HEK293 (cell line): Measurements from ENCODE around the gene IFI44L.

ENCODE experiments used
- CTCF ChIA-PET: fragments of 350-600 bp; formaldehyde crosslinking; extraction: SDS; loops from one replicate; lab custom pipeline; 2021; ENCODE audit warnings: antibody characterized with exemption; lab: Yijun Ruan, JAX
- POLR2A ChIA-PET: fragments of 300-600 bp; formaldehyde crosslinking; extraction: SDS; loops from one replicate; lab custom pipeline; 2020; ENCODE audit warnings: antibody characterized with exemption, inconsistent platforms; lab: Yijun Ruan, JAX
- H3K27ac ChIP-seq: fragments of 200-500 bp; sonication (Bioruptor generic); 2 replicates; pipeline ENCODE4 v1.5.1; 2014; ENCODE audit warnings: low read depth, low read length, control low read depth, inconsistent platforms; ENCODE audit errors: extremely low read depth
- H3K36me3 ChIP-seq, 2 experiments: fragments of 200-500 bp in 1 of 2; sonication (Bioruptor generic) in 1 of 2; 1 replicate in 1 of 2; 2 replicates in 1 of 2; pipeline ENCODE4 v1.5.1; 2014 to 2017; ENCODE audit warnings: inconsistent platforms in 2 of 2, low read length in 2 of 2; ENCODE audit not compliant: control insufficient read depth in 2 of 2, insufficient read depth in 1 of 2
- H3K4me1 ChIP-seq: fragments of 200-500 bp; sonication (Bioruptor generic); 2 replicates; pipeline ENCODE4 v1.5.1; 2014; ENCODE audit warnings: mild to moderate bottlenecking, low read length, inconsistent platforms; ENCODE audit not compliant: control insufficient read depth, insufficient read depth
- H3K4me3 ChIP-seq: 2 replicates; pipeline ENCODE4 v1.5.1; 2011; ENCODE audit warnings: low read depth, mild to moderate bottlenecking, control low read depth, low read length, moderate library complexity
- H3K9me3 ChIP-seq: fragments of 200-500 bp; sonication (Bioruptor generic); 2 replicates; pipeline ENCODE4 v1.5.1; 2014; ENCODE audit warnings: low read depth, low read length, inconsistent platforms; ENCODE audit not compliant: control insufficient read depth, insufficient read depth
- BCL6B ChIP-seq: fragments of 450-650 bp; formaldehyde crosslinking; IDR thresholded peaks from 2 replicates; pipeline ENCODE4 v1.5.1; 2017; ENCODE audit warnings: missing biosample characterization, missing genetic modification characterization
- HOXA7 ChIP-seq: sonication (generic); formaldehyde crosslinking; IDR thresholded peaks from 2 replicates; pipeline ENCODE4 v1.8.1; 2022; ENCODE audit warnings: missing genetic modification reagents, borderline replicate concordance
- KLF10 ChIP-seq: fragments of 450-650 bp; IDR thresholded peaks from 2 replicates; pipeline ENCODE4 v1.5.1; 2018; ENCODE audit warnings: missing biosample characterization, mild to moderate bottlenecking, missing genetic modification characterization
- KLF8 ChIP-seq: fragments of 450-650 bp; formaldehyde crosslinking; IDR thresholded peaks from 2 replicates; pipeline ENCODE4 v1.5.1; 2016; ENCODE audit warnings: missing biosample characterization, missing genetic modification characterization
- MEIS1 ChIP-seq: sonication (generic); formaldehyde crosslinking; IDR thresholded peaks from 2 replicates; pipeline ENCODE4 v1.8.1; 2022; ENCODE audit warnings: missing genetic modification reagents, mild to moderate bottlenecking, borderline replicate concordance
- SP7 ChIP-seq: fragments of 450-650 bp; formaldehyde crosslinking; IDR thresholded peaks from 2 replicates; pipeline ENCODE4 v1.5.1; 2016; ENCODE audit warnings: missing biosample characterization, missing genetic modification characterization
- TRIM28 ChIP-seq: IDR thresholded peaks from 2 replicates; pipeline ENCODE4 v1.6.1; 2011; ENCODE audit warnings: low read length, control low read depth, borderline replicate concordance
- ZBTB17 ChIP-seq: fragments of 450-650 bp; formaldehyde crosslinking; IDR thresholded peaks from 2 replicates; pipeline ENCODE4 v1.5.1; 2016; ENCODE audit warnings: missing biosample characterization, missing genetic modification characterization
- ZFP3 ChIP-seq: fragments of 450-650 bp; formaldehyde crosslinking; IDR thresholded peaks from 2 replicates; pipeline ENCODE4 v1.5.1; 2016; ENCODE audit warnings: low read depth, missing biosample characterization, missing genetic modification characterization
- ZFP37 ChIP-seq: fragments of 450-650 bp; formaldehyde crosslinking; IDR thresholded peaks from 2 replicates; pipeline ENCODE4 v1.5.1; 2016; ENCODE audit warnings: missing biosample characterization, missing genetic modification characterization
- ZFP69B ChIP-seq: fragments of 450-650 bp; formaldehyde crosslinking; IDR thresholded peaks from 2 replicates; pipeline ENCODE4 v1.5.1; 2016; ENCODE audit warnings: missing biosample characterization, missing genetic modification characterization
- ZNF16 ChIP-seq: fragments of 450-650 bp; formaldehyde crosslinking; IDR thresholded peaks from 2 replicates; pipeline ENCODE4 v1.5.1; 2016; ENCODE audit warnings: low read depth, missing biosample characterization, missing genetic modification characterization
- ZNF174 ChIP-seq: fragments of 450-650 bp; formaldehyde crosslinking; IDR thresholded peaks from 2 replicates; pipeline ENCODE4 v1.5.0; 2017; ENCODE audit warnings: missing biosample characterization, mild to moderate bottlenecking, missing genetic modification characterization
- ZNF221 ChIP-seq: fragments of 450-650 bp; formaldehyde crosslinking; IDR thresholded peaks from 2 replicates; pipeline ENCODE4 v1.5.1; 2017; ENCODE audit warnings: missing biosample characterization, missing genetic modification characterization, borderline replicate concordance
- ZNF248 ChIP-seq: fragments of 450-650 bp; formaldehyde crosslinking; IDR thresholded peaks from 2 replicates; pipeline ENCODE4 v1.5.1; 2017; ENCODE audit warnings: missing biosample characterization, missing genetic modification characterization
- ZNF362 ChIP-seq: fragments of 450-650 bp; formaldehyde crosslinking; IDR thresholded peaks from 2 replicates; pipeline ENCODE4 v1.5.1; 2016; ENCODE audit warnings: missing biosample characterization, missing genetic modification characterization
- ZNF366 ChIP-seq: fragments of 450-650 bp; formaldehyde crosslinking; conservative IDR thresholded peaks from 2 replicates; pipeline ENCODE4 v1.5.1; 2016; ENCODE audit warnings: missing biosample characterization, missing genetic modification characterization
- ZNF416 ChIP-seq: fragments of 450-650 bp; formaldehyde crosslinking; IDR thresholded peaks from 2 replicates; pipeline ENCODE4 v1.5.1; 2016; ENCODE audit warnings: missing biosample characterization, missing genetic modification characterization
- ZNF423 ChIP-seq: fragments of 450-650 bp; formaldehyde crosslinking; IDR thresholded peaks from 2 replicates; pipeline ENCODE4 v1.5.1; 2016; ENCODE audit warnings: missing biosample characterization, missing genetic modification characterization
- ZNF513 ChIP-seq: fragments of 450-650 bp; IDR thresholded peaks from 2 replicates; pipeline ENCODE4 v1.5.1; 2018; ENCODE audit warnings: missing biosample characterization, missing genetic modification characterization
- ZNF521 ChIP-seq: fragments of 450-650 bp; formaldehyde crosslinking; IDR thresholded peaks from 2 replicates; pipeline ENCODE4 v1.5.1; 2017; ENCODE audit warnings: missing biosample characterization, mild to moderate bottlenecking, missing genetic modification characterization
- ZNF530 ChIP-seq: fragments of 450-650 bp; formaldehyde crosslinking; IDR thresholded peaks from 2 replicates; pipeline ENCODE4 v1.5.1; 2016; ENCODE audit warnings: low read depth, missing biosample characterization, missing genetic modification characterization
- ZNF560 ChIP-seq: fragments of 450-650 bp; formaldehyde crosslinking; IDR thresholded peaks from 2 replicates; pipeline ENCODE4 v1.5.1; 2017; ENCODE audit warnings: missing biosample characterization, missing genetic modification characterization, borderline replicate concordance
- ZNF571 ChIP-seq: fragments of 450-650 bp; formaldehyde crosslinking; IDR thresholded peaks from 2 replicates; pipeline ENCODE4 v1.5.0; 2017; ENCODE audit warnings: missing biosample characterization, missing genetic modification characterization
- ZNF623 ChIP-seq: fragments of 450-650 bp; formaldehyde crosslinking; IDR thresholded peaks from 2 replicates; pipeline ENCODE4 v1.5.1; 2016; ENCODE audit warnings: missing biosample characterization, missing genetic modification characterization
- ZNF660 ChIP-seq: fragments of 450-650 bp; IDR thresholded peaks from 2 replicates; pipeline ENCODE4 v1.5.1; 2018; ENCODE audit warnings: missing biosample characterization, mild to moderate bottlenecking, missing genetic modification characterization
- ZNF777 ChIP-seq: fragments of 450-650 bp; formaldehyde crosslinking; IDR thresholded peaks from 2 replicates; pipeline ENCODE4 v1.5.1; 2017; ENCODE audit warnings: missing biosample characterization, missing genetic modification characterization, borderline replicate concordance
- ZNF792 ChIP-seq: fragments of 450-650 bp; formaldehyde crosslinking; IDR thresholded peaks from 2 replicates; pipeline ENCODE4 v1.5.1; 2016; ENCODE audit warnings: missing biosample characterization, missing genetic modification characterization
- ZNF830 ChIP-seq: fragments of 450-650 bp; IDR thresholded peaks from 2 replicates; pipeline ENCODE4 v1.5.0; 2018; ENCODE audit warnings: missing biosample characterization, missing genetic modification characterization, low read depth, mild to moderate bottlenecking, moderate library complexity
- ZNF837 ChIP-seq: fragments of 450-650 bp; formaldehyde crosslinking; IDR thresholded peaks from 2 replicates; pipeline ENCODE4 v1.5.1; 2016; ENCODE audit warnings: missing biosample characterization, missing genetic modification characterization
- ZSCAN16 ChIP-seq: fragments of 450-650 bp; formaldehyde crosslinking; IDR thresholded peaks from 2 replicates; pipeline ENCODE4 v1.5.1; 2016; ENCODE audit warnings: missing biosample characterization, missing genetic modification characterization
- ZSCAN23 ChIP-seq: fragments of 450-650 bp; formaldehyde crosslinking; IDR thresholded peaks from 2 replicates; pipeline ENCODE4 v1.5.1; 2016; ENCODE audit warnings: missing biosample characterization, missing genetic modification characterization
- ZSCAN30 ChIP-seq: fragments of 450-650 bp; IDR thresholded peaks from 2 replicates; pipeline ENCODE4 v1.5.1; 2018; ENCODE audit warnings: missing biosample characterization, mild to moderate bottlenecking, missing genetic modification characterization, moderate library complexity

IFI44L gene

GRCh38 chr1:78652019-78652560 is 31.8 kb downstream of the IFI44L start:
- CTCF ChIA-PET: interaction anchor here (0.6 kb wide), 1 partner anchor 22 kb away, joined by 4 read pairs; no protein-coding TSS in a partner anchor

GRCh38 chr1:78658901-78659300 is 38.7 kb downstream of the IFI44L start:
- H3K27ac ChIP-seq: no peak overlapping the region
- H3K4me3 ChIP-seq: no peak overlapping the region
- no peaks in the 10 kb centered on the region for H3K9me3 ChIP-seq
- ChIA-PET CTCF (no interaction called here), POLR2A (no interaction called here)
- H3K36me3 ChIP-seq: no peaks in the 10 kb centered on the region
- no peaks in the 10 kb centered on the region for H3K4me1 ChIP-seq
- TF ChIP-seq ZNF560 (tag by site-specific recombination) (no peak), ZBTB17 (no peak), ZNF521 (tag by site-specific recombination) (no peak), KLF8 (tag by site-specific recombination) (no peak), ZSCAN23 (tag by site-specific recombination) (no peak), KLF10 (tag by site-specific recombination) (no peak), HOXA7 (CRISPR knock-in tag) (no peak), ZSCAN30 (no peak), ZNF837 (tag by site-specific recombination) (no peak), SP7 (tag by site-specific recombination) (no peak), BCL6B (no peak), ZFP3 (no peak), ZFP37 (no peak), ZNF513 (tag by site-specific recombination) (no peak), ZNF366 (tag by site-specific recombination) (no peak)

More at GRCh38 chr1:78652019-78652560, 31.8 kb downstream of the IFI44L start:
- no peak overlapping the region for H3K27ac ChIP-seq
- no peaks in the 10 kb centered on the region for H3K4me1 ChIP-seq
- TF ChIP-seq ZNF423 (tag by site-specific recombination) (no peak), ZNF830 (tag by site-specific recombination) (no peak), ZSCAN16 (no peak), TRIM28 (no peak), ZNF777 (tag by site-specific recombination) (no peak), ZNF416 (no peak), ZNF174 (tag by site-specific recombination) (no peak), ZNF660 (no peak), ZNF221 (no peak), ZFP69B (no peak), ZNF623 (no peak), ZNF530 (tag by site-specific recombination) (no peak), MEIS1 (CRISPR knock-in tag) (no peak), ZNF248 (tag by site-specific recombination) (no peak), ZNF362 (tag by site-specific recombination) (no peak), ZNF792 (no peak), ZNF571 (tag by site-specific recombination) (no peak), ZNF16 (tag by site-specific recombination) (no peak)
- no peak overlapping the region for H3K4me3 ChIP-seq
- H3K9me3 ChIP-seq: no peaks in the 10 kb centered on the region
- no peaks in the 10 kb centered on the region for H3K36me3 ChIP-seq
- POLR2A ChIA-PET: no interaction called here
